ENCODE results near the gene PLA2G4B.

The PLA2G4B gene

GRCh38 chr15:41876007-41876406 lies 37.4 kb downstream of the PLA2G4B start:
- no peak for TF ChIP-seq CTCF (conservative IDR thresholded peaks at IDR 0.05; ENCODE audit: low read depth, low read length)
- DNase-seq (ENCODE audit: low read depth) = no peak
- no peak overlapping the region for H3K4me3 ChIP-seq (ENCODE audit: low read length)

- TF ChIP-seq CTCF (conservative IDR thresholded peaks at IDR 0.05; ENCODE audit: low read depth, low read length) = no peak
- H3K4me3 ChIP-seq (ENCODE audit: low read length) = no peak overlapping the region
- no peak for DNase-seq (ENCODE audit: low read depth)
Observed at GRCh38 chr15:41876689-41877088, 38.0 kb downstream of the PLA2G4B start.

- no peak for DNase-seq (ENCODE audit: low read depth)
- TF ChIP-seq CTCF (conservative IDR thresholded peaks at IDR 0.05; ENCODE audit: low read depth, low read length) = no peak
- H3K4me3 ChIP-seq (ENCODE audit: low read length) = no peak overlapping the region
Observed at GRCh38 chr15:41877631-41878354, 39.1 kb downstream of the PLA2G4B start.

- no peak for DNase-seq (ENCODE audit: low read depth)
- no peak overlapping the region for H3K4me3 ChIP-seq (ENCODE audit: low read length)
- no peak for TF ChIP-seq CTCF (conservative IDR thresholded peaks at IDR 0.05; ENCODE audit: low read depth, low read length)
Observed at GRCh38 chr15:41878355-41878699, 39.7 kb downstream of the PLA2G4B start.

GRCh38 chr15:41879321-41879845 lies 40.7 kb downstream of the PLA2G4B start:
- no peak for TF ChIP-seq CTCF (conservative IDR thresholded peaks at IDR 0.05; ENCODE audit: low read depth, low read length)
- DNase-seq (ENCODE audit: low read depth) = no peak
- no peak overlapping the region for H3K4me3 ChIP-seq (ENCODE audit: low read length)

GRCh38 chr15:41880156-41880877 lies 41.7 kb downstream of the PLA2G4B start:
- no peak overlapping the region for H3K4me3 ChIP-seq (ENCODE audit: low read length)
- no peak for TF ChIP-seq CTCF (conservative IDR thresholded peaks at IDR 0.05; ENCODE audit: low read depth, low read length)
- DNase-seq (ENCODE audit: low read depth) = no peak

- H3K4me3 ChIP-seq (ENCODE audit: low read length) = no peak overlapping the region
- DNase-seq (ENCODE audit: low read depth) = no peak
- no peak for TF ChIP-seq CTCF (conservative IDR thresholded peaks at IDR 0.05; ENCODE audit: low read depth, low read length)
Observed at GRCh38 chr15:41881086-41881485, 42.4 kb downstream of the PLA2G4B start.

All from retinal pigment epithelial cell (primary cell).